H1 (cell line): ENCODE results near the gene FAIM2. TPM values are rescaled to one million over a fixed set of nuclear protein-coding genes. Genes with fewer than 3 reads are reported as not detected.

Source experiments
- CTCF ChIA-PET: fragments of 300-600 bp; sonication (Branson Sonifier 250); formaldehyde crosslinking; loops from one replicate; lab custom pipeline; 2021; ENCODE audit not compliant: partially characterized antibody; lab: Charles Lee
- POLR2A ChIA-PET: fragments of 300-600 bp; sonication (Branson Sonifier 250); formaldehyde crosslinking; loops from one replicate; lab custom pipeline; 2021; ENCODE audit warnings: inconsistent platforms; ENCODE audit not compliant: partially characterized antibody; lab: Charles Lee
- DNase-seq, 2 experiments: peaks; one replicate each; pipeline versions ENCODE4 v3.0.0 to v3.0.0-alpha.2; 2010 to 2022; ENCODE audit warnings: low spot score in 2 of 2, low read depth in 1 of 2, mixed read lengths in 1 of 2
- FAIRE-seq: peaks from 2 replicates; lab custom pipeline; 2011; peaks lifted over from hg19 to GRCh38; lab: Jason Lieb, UNC
- H2AFZ ChIP-seq: 2 replicates; pipeline ENCODE4 v1.8.1; 2012; ENCODE audit warnings: low read length, inconsistent platforms
- H2AK5ac ChIP-seq: 2 replicates; pipeline ENCODE4 v1.6.1; 2013; ENCODE audit warnings: low read depth, low read length
- H2BK120ac ChIP-seq: replicated peaks from 2 replicates; pipeline ENCODE3; 2013; ENCODE audit warnings: low read depth, low read length, inconsistent platforms
- H2BK12ac ChIP-seq: 2 replicates; pipeline ENCODE4 v1.6.1; 2013; ENCODE audit warnings: low read depth, low read length
- H2BK15ac ChIP-seq: 2 replicates; pipeline ENCODE4 v1.6.1; 2013; ENCODE audit warnings: low read length
- H2BK20ac ChIP-seq: 2 replicates; pipeline ENCODE4 v1.6.1; 2013; ENCODE audit warnings: low read length
- H2BK5ac ChIP-seq: 2 replicates; pipeline ENCODE4 v1.6.1; 2013; ENCODE audit warnings: low read depth, low read length
- H3K14ac ChIP-seq: 2 replicates; pipeline ENCODE4 v1.6.1; 2013; ENCODE audit warnings: inconsistent platforms; ENCODE audit not compliant: insufficient read length
- H3K18ac ChIP-seq: 2 replicates; pipeline ENCODE4 v1.6.1; 2013; ENCODE audit warnings: low read length; ENCODE audit errors: extremely low read depth
- H3K23ac ChIP-seq: 2 replicates; pipeline ENCODE4 v1.6.1; 2013; ENCODE audit warnings: inconsistent platforms; ENCODE audit not compliant: insufficient read length
- H3K23me2 ChIP-seq: 2 replicates; pipeline ENCODE4 v1.6.1; 2013; ENCODE audit warnings: low read depth, low read length
- H3K27ac ChIP-seq: 2 replicates; pipeline ENCODE4 v1.6.1; 2011; ENCODE audit warnings: low read depth, low read length, inconsistent platforms
- H3K27me3 ChIP-seq, 4 experiments: replicated peaks in 1 of 4; 1 replicate in 1 of 4; 2 replicates in 3 of 4; pipeline versions ENCODE4 v1.6.1 to v1.8.1; 2011 to 2013; ENCODE audit warnings: low read length in 3 of 4, mild to moderate bottlenecking in 3 of 4, inconsistent platforms in 2 of 4, mixed read lengths in 2 of 4, moderate library complexity in 1 of 4; ENCODE audit not compliant: control insufficient read depth in 3 of 4, insufficient read depth in 3 of 4; ENCODE audit errors: extremely low read depth in 1 of 4
- H3K36me3 ChIP-seq, 4 experiments: 2 replicates each; pipeline versions ENCODE4 v1.6.1 to v1.8.1; 2011 to 2013; ENCODE audit warnings: mild to moderate bottlenecking in 4 of 4, low read length in 3 of 4, moderate library complexity in 2 of 4, control low read depth in 1 of 4, inconsistent platforms in 1 of 4; ENCODE audit not compliant: insufficient read depth in 4 of 4, control insufficient read depth in 2 of 4
- H3K4ac ChIP-seq: replicated peaks from 2 replicates; pipeline ENCODE3; 2013; ENCODE audit warnings: low read length, low read depth, mixed read lengths, inconsistent platforms; ENCODE audit not compliant: insufficient read length
- H3K4me1 ChIP-seq, 4 experiments: replicated peaks in 1 of 4; 1 replicate in 1 of 4; 2 replicates in 3 of 4; pipeline versions ENCODE4 v1.6.1 to v1.8.1; 2011 to 2013; ENCODE audit warnings: low read length in 3 of 4, inconsistent platforms in 2 of 4, mixed read lengths in 1 of 4; ENCODE audit not compliant: insufficient read depth in 4 of 4, control insufficient read depth in 3 of 4
- H3K4me2 ChIP-seq, 2 experiments: 2 replicates each; pipeline versions ENCODE4 v1.6.1 to v1.8.1; 2011 to 2013; ENCODE audit warnings: low read depth in 2 of 2, low read length in 2 of 2, control low read depth in 1 of 2, inconsistent platforms in 1 of 2, mild to moderate bottlenecking in 1 of 2; ENCODE audit not compliant: insufficient read depth in 1 of 2
- H3K4me3 ChIP-seq, 4 experiments: fragments of 200-600, 300-600 bp in 1 of 4; sonication (generic), shearing (Covaris generic), sonication (Bioruptor Twin) in 1 of 4; 2 replicates each; pipeline versions ENCODE4 v1.5.1 to v1.8.1; 2011 to 2016; ENCODE audit warnings: low read length in 4 of 4, low read depth in 3 of 4, control low read depth in 2 of 4, inconsistent platforms in 2 of 4, mild to moderate bottlenecking in 2 of 4, mixed read lengths in 1 of 4, moderate library complexity in 1 of 4; ENCODE audit not compliant: insufficient read depth in 2 of 4; ENCODE audit errors: extremely low read depth in 1 of 4
- H3K56ac ChIP-seq: replicated peaks from 2 replicates; pipeline ENCODE3; 2013; ENCODE audit warnings: low read depth, mild to moderate bottlenecking, mixed read lengths, low read length, inconsistent platforms; ENCODE audit not compliant: insufficient read length
- H3K79me1 ChIP-seq: 2 replicates; pipeline ENCODE4 v1.6.1; 2013; ENCODE audit warnings: low read depth, low read length, control low read depth
- H3K79me2 ChIP-seq, 2 experiments: 2 replicates each; pipeline versions ENCODE4 v1.6.1 to v1.8.1; 2012 to 2013; ENCODE audit warnings: low read length in 2 of 2, mild to moderate bottlenecking in 2 of 2, inconsistent platforms in 1 of 2; ENCODE audit not compliant: insufficient read depth in 2 of 2, control insufficient read depth in 1 of 2
- H3K9ac ChIP-seq, 4 experiments: replicated peaks in 1 of 4; 1 replicate in 1 of 4; 2 replicates in 3 of 4; pipeline versions ENCODE4 v1.6.1 to v1.8.1; 2011 to 2013; ENCODE audit warnings: low read depth in 3 of 4, low read length in 3 of 4, control low read depth in 2 of 4, mild to moderate bottlenecking in 2 of 4, moderate library complexity in 2 of 4, inconsistent platforms in 1 of 4; ENCODE audit errors: extremely low read depth in 1 of 4
- H3K9me3 ChIP-seq, 2 experiments: 2 replicates each; pipeline versions ENCODE4 v1.6.1 to v1.8.1; 2012 to 2013; ENCODE audit warnings: mild to moderate bottlenecking in 2 of 2, moderate library complexity in 2 of 2, control low read depth in 1 of 2, inconsistent platforms in 1 of 2, low read depth in 1 of 2, low read length in 1 of 2, mixed read lengths in 1 of 2; ENCODE audit not compliant: insufficient read depth in 2 of 2
- H4K20me1 ChIP-seq, 2 experiments: replicated peaks in 1 of 2; 2 replicates each; pipeline versions ENCODE3 to v1.8.1; 2011 to 2013; ENCODE audit warnings: inconsistent platforms in 2 of 2, low read length in 2 of 2, mild to moderate bottlenecking in 1 of 2; ENCODE audit not compliant: insufficient read depth in 2 of 2, control insufficient read depth in 1 of 2
- H4K5ac ChIP-seq: 2 replicates; pipeline ENCODE4 v1.6.1; 2013; ENCODE audit warnings: low read length, low read depth, mixed read lengths, inconsistent platforms; ENCODE audit not compliant: insufficient read length
- H4K8ac ChIP-seq: 2 replicates; pipeline ENCODE4 v1.8.0; 2013; ENCODE audit warnings: mild to moderate bottlenecking, moderate library complexity, low read length, inconsistent platforms; ENCODE audit not compliant: insufficient read depth; ENCODE audit errors: extremely low read depth
- H4K91ac ChIP-seq: replicated peaks from 2 replicates; pipeline ENCODE3; 2013; ENCODE audit warnings: low read length, mixed read lengths, inconsistent platforms; ENCODE audit not compliant: insufficient read length
- CEBPB ChIP-seq: IDR thresholded peaks from 2 replicates; pipeline ENCODE4 v1.6.1; 2012; ENCODE audit warnings: low read depth, low read length
- EGR1 ChIP-seq: IDR thresholded peaks from 2 replicates; pipeline ENCODE4 v1.6.1; 2011; ENCODE audit warnings: low read depth, low read length, borderline replicate concordance
- EZH2 ChIP-seq: fragments of 200-600 bp; sonication (generic); IDR thresholded peaks from 2 replicates; pipeline ENCODE4 v1.7.1; 2012; ENCODE audit warnings: low read depth, mild to moderate bottlenecking, moderate library complexity, low read length, inconsistent platforms; ENCODE audit not compliant: severe bottlenecking
- FOSL1 ChIP-seq: IDR thresholded peaks from 2 replicates; pipeline ENCODE4 v1.6.1; 2011; ENCODE audit warnings: mild to moderate bottlenecking, low read depth, low read length, moderate library complexity; ENCODE audit not compliant: insufficient read depth
- KDM4A ChIP-seq: IDR thresholded peaks from one replicate; pipeline ENCODE4 v1.7.1; 2012; ENCODE audit warnings: low read depth, mild to moderate bottlenecking, moderate library complexity, low read length, inconsistent platforms; ENCODE audit not compliant: severe bottlenecking
- MAFK ChIP-seq: IDR thresholded peaks from 2 replicates; pipeline ENCODE4 v1.6.1; 2012; ENCODE audit warnings: low read depth, mild to moderate bottlenecking, improper control_type of control experiment, low read length
- RFX5 ChIP-seq: IDR thresholded peaks from 2 replicates; pipeline ENCODE4 v1.6.1; 2011; ENCODE audit warnings: low read depth, low read length, improper control_type of control experiment, borderline replicate concordance
- RNF2 ChIP-seq: fragments of 200-900, 300-1000 bp; sonication (generic); IDR thresholded peaks from 2 replicates; pipeline ENCODE4 v1.7.1; 2016; ENCODE audit warnings: borderline replicate concordance, low read depth, mild to moderate bottlenecking, antibody characterized with exemption, low read length; ENCODE audit not compliant: poor library complexity, severe bottlenecking; ENCODE audit errors: missing control alignments
- SRF ChIP-seq: IDR thresholded peaks from 2 replicates; pipeline ENCODE4 v1.6.1; 2011; ENCODE audit warnings: mild to moderate bottlenecking, low read depth, low read length, moderate library complexity
- TAF7 ChIP-seq: optimal IDR thresholded peaks from 2 replicates; pipeline ENCODE3; 2011; ENCODE audit warnings: low read depth, mild to moderate bottlenecking, inconsistent platforms, low read length, moderate library complexity, borderline replicate concordance
- USF2 ChIP-seq: IDR thresholded peaks from 2 replicates; pipeline ENCODE4 v1.6.1; 2011; ENCODE audit warnings: low read length, improper control_type of control experiment
- WGBS, 2 experiments: shearing (Covaris generic) in 1 of 2; methylation state at CpG; one replicate each; pipeline versions ENCODE4 v1.1.6 to v1.1.7; 2013 to 2015; ENCODE audit warnings: low lambda C conversion rate in 2 of 2, mixed read lengths in 2 of 2, inconsistent platforms in 1 of 2, low coverage in 1 of 2, missing lambda C conversion rate in 1 of 2; ENCODE audit not compliant: insufficient replicate concordance in 2 of 2, insufficient coverage in 1 of 2, insufficient read length in 1 of 2; ENCODE audit errors: extremely low coverage in 1 of 2, missing lambda C conversion rate in 1 of 2; 5-methylcytosine and 5-hydroxymethylcytosine counted together
- polyA plus RNA-seq, 7 experiments: library from polyadenylated mRNA; depleted of rRNA in 3 of 7; stranded (reverse) in 5 of 7; unstranded in 2 of 7; fragments of >200 nt in 5 of 7; fragments of 200-250 nt in 2 of 7; gene quantifications; 1 replicate in 5 of 7; 2 replicates in 1 of 7; 4 replicates in 1 of 7; pipeline versions ENCODE4 v1.2.1 to v1.2.3, GENCODE V29; 2011 to 2013; ENCODE audit warnings: missing spikeins in 2 of 7, mixed read lengths in 2 of 7
- total RNA-seq: library from RNA; stranded (reverse); fragmentation: NEBNext Ultra II Directional; extraction: Animal tissue kit (Norgen Biotek cat#: 25700); gene quantifications from 2 replicates; pipeline ENCODE4 v1.2.1, GENCODE V29; 2021

The FAIM2 gene
- total and polyA plus RNA-seq, 2 of the 8 experiments (the other 6 are each of a cell fraction or from before 2014, with no cell fraction given): 0.89 to 1.3 TPM

GRCh38 chr12:49892732-49893317, 10.9 kb downstream of the FAIM2 start:
- Histone ChIP-seq H4K5ac (no peak overlapping the region), H4K8ac (no peak overlapping the region), H3K9me3 (no peaks in the 10 kb centered on the region), H3K4me3 (no peak overlapping the region), H2AFZ (no peak overlapping the region), H3K56ac (no peak overlapping the region), H3K36me3 (no peaks in the 10 kb centered on the region), H2BK5ac (no peak overlapping the region), H3K4ac (no peak overlapping the region), H3K79me1 (no peaks in the 10 kb centered on the region), H2BK12ac (no peak overlapping the region), H3K4me1 (peaks cover 0 to 10% (median 6%) of the 10 kb centered on the region in 4 experiments; a peak in 5 of 7 replicates), H3K27ac (no peak overlapping the region), H3K79me2 (no peaks in the 10 kb centered on the region), H2BK120ac (no peak overlapping the region), H2BK20ac (no peak overlapping the region), H3K14ac (no peak overlapping the region)
- FAIRE-seq: no peak
- DNase-seq: no peak
- POLR2A ChIA-PET: no interaction called here
- 83% methylated on average over 3 of the region's 3 CpGs; no CpG with 5 or more reads in 1 of the 2 experiments for WGBS, 2 experiments
- TF ChIP-seq FOSL1 (no peak), EGR1 (no peak), USF2 (no peak), MAFK (no peak), CEBPB (no peak), RFX5 (no peak), RNF2 (no peak), SRF (no peak), KDM4A (no peak), TAF7 (no peak), EZH2 (no peak)
- TF ChIP-seq, all 59 proteins: peak for 0
- Histone ChIP-seq H3K4me2 (no peak overlapping the region), H4K91ac (no peak overlapping the region), H2AK5ac (0 out of 2 replicates have a peak overlapping the region, but pooled peaks have one; percentile 24), H3K27me3 (peaks cover 0 to 11% (median 2%) of the 10 kb centered on the region in 4 experiments; a peak in 5 of 7 replicates), H3K9ac (no peak overlapping the region), H4K20me1 (no peaks in the 10 kb centered on the region), H3K23ac (no peak overlapping the region), H3K23me2 (no peaks in the 10 kb centered on the region), H2BK15ac (0 out of 2 replicates have a peak overlapping the region, but pooled peaks have one; percentile 46), H3K18ac (no peak overlapping the region)
- CTCF ChIA-PET: interaction anchor here (0.7 to 12.4 kb wide), 11 partner anchors 8 to 240 kb away, joined by 3 to 107 read pairs (median 5); no protein-coding TSS in a partner anchor
